ENCODE measurements around the gene CREB5. TPM values are rescaled to one million over a fixed set of nuclear protein-coding genes. Genes with fewer than 3 reads are reported as not detected.

CREB5 gene
- total and polyA plus RNA-seq, 10 donors: 0.88 to 56.8 (median 23.5) TPM

DNA sequence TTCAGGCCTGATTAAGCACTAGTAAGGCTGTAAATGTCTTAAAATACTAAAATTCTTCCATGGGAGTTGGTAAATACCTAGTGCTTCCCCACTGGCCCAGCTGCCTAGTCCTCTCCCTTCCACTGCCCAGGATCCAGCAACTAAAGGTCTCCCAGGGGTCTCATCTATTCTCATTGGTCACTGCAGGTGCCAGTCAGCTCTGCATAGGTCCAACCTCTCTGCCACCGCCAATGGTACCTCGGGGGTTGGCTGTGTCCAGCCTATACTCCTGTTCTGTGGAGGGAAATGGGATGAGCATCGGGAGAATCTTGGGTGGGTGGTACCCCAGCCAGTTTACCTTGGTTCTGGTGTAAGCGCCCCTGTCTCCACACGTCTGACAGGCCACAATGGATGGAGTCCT lies 6.1 kb upstream of the CREB5 start:
- WGBS, 5 donors: 81 to 92% (median 85%) methylated on average over 2 to 5 of the region's 5 CpGs
- Histone ChIP-seq H3K4me3 (no peak overlapping the region), H3K36me3 (no peaks in the 10 kb centered on the region), H3K27me3 (replicated peaks in 1 of 7) (peaks cover 0 to 52% (median 34%) of the 10 kb centered on the region in 7 donors), H3K9me3 (no peaks in the 10 kb centered on the region), H3K27ac (no peak overlapping the region), H3K4me1 (peaks cover 19 to 28% (median 24%) of the 10 kb centered on the region in 6 donors)
- TF ChIP-seq POLR2AphosphoS5 (IDR thresholded peaks at IDR 0.05) (no peak), POLR2A (IDR thresholded peaks at IDR 0.05) (no peak)
- TF ChIP-seq, protein P1, sequence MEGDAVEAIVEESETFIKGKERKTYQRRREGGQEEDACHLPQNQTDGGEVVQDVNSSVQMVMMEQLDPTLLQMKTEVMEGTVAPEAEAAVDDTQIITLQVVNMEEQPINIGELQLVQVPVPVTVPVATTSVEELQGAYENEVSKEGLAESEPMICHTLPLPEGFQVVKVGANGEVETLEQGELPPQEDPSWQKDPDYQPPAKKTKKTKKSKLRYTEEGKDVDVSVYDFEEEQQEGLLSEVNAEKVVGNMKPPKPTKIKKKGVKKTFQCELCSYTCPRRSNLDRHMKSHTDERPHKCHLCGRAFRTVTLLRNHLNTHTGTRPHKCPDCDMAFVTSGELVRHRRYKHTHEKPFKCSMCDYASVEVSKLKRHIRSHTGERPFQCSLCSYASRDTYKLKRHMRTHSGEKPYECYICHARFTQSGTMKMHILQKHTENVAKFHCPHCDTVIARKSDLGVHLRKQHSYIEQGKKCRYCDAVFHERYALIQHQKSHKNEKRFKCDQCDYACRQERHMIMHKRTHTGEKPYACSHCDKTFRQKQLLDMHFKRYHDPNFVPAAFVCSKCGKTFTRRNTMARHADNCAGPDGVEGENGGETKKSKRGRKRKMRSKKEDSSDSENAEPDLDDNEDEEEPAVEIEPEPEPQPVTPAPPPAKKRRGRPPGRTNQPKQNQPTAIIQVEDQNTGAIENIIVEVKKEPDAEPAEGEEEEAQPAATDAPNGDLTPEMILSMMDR (IDR thresholded peaks at IDR 0.05 in 8 of 11, conservative IDR thresholded peaks at IDR 0.05 in 3 of 11): no peak
- intact Hi-C loops (cut with DNase I; ENCODE audit: low total_unique reads): no loop called here
- DNase-seq: no peak

DNA sequence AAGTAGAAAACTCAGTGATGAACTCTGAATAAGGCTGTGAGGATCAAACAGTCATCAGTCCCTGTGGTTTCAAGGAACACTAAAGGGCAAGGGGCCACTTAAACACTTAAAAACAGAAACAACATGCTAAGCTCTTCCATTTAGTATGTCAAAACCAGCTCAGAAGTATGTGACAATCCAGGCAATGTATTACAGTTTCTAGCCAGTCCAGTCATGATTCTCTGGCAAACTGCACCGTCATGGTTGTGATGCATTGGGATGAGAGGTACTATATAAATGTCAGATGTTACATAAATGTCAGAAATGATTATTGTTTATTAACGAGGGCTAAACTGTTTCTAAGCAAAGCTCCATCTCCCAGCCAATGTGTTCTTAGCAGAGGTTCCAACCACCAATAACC lies 4.7 kb upstream of the CREB5 start:
- no peak for TF ChIP-seq POLR2A (IDR thresholded peaks at IDR 0.05)
- TF ChIP-seq POLR2AphosphoS5 (IDR thresholded peaks at IDR 0.05): no peak
- TF ChIP-seq, protein P1 (IDR thresholded peaks at IDR 0.05 in 8 of 11, conservative IDR thresholded peaks at IDR 0.05 in 3 of 11): no peak
- 76 to 86% (median 79%) methylated on average over 2 of the region's 2 CpGs for WGBS, 5 donors
- intact Hi-C loops (cut with DNase I; ENCODE audit: low total_unique reads): no loop called here
- DNase-seq: no peak
- Histone ChIP-seq H3K4me3 (no peak overlapping the region), H3K4me1 (peaks cover 19 to 35% (median 29%) of the 10 kb centered on the region in 6 donors), H3K36me3 (no peaks in the 10 kb centered on the region), H3K27me3 (replicated peaks in 1 of 7) (peaks cover 0 to 67% (median 49%) of the 10 kb centered on the region in 7 donors), H3K27ac (no peak overlapping the region), H3K9me3 (no peaks in the 10 kb centered on the region)

DNA sequence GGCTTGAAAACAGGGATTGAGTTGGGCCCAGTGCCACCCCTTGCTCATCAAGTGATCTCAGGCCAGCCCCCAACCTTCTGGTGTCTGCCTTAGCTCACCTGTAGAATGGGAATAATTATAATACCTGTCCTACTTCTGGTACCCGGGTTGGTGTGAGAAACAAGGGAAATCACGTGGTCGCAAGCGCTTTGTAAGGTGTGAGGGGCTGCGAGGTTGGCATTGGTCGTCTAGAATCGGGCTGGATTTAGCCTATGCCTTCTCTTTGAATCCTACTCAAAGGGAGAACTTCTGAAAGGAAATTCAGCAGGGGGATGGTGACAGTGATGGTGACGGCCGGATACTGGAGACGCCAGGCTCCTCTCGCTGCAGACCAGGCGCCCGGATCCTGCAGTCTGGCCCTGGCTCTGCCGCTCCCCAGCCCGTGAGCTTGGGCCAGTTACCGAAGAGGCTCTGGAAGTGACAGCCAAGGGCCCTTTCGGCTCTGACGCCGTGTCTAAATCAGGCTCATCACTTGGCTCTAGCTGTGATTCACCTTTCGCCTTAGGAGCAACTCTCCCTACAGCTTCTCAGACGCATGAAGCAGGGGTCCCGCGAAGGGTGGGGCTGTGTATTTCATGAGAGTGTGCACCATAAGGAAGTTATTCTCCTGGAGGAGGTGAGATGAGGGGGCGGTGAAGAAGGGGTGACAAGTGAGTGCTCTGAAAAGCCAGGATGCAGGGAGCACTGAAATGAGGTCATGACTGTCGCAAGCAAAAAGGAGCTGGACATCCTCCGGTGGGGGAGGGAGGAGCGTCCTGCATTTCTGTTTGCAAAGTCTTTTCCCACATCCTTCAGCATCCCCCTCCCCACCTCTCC lies 4.0 kb upstream of the CREB5 start:
- Histone ChIP-seq H3K4me1 (peaks cover 19 to 35% (median 29%) of the 10 kb centered on the region in 6 donors), H3K9me3 (no peaks in the 10 kb centered on the region), H3K27me3 (replicated peaks in 1 of 7) (peaks cover 0 to 74% (median 52%) of the 10 kb centered on the region in 7 donors), H3K4me3 (peak overlapping the region in 7 of 8 donors; percentile 13 to 68 (median 47)), H3K36me3 (no peaks in the 10 kb centered on the region), H3K27ac (no peak overlapping the region)
- 46 to 56% (median 49%) methylated on average over 27 of the region's 27 CpGs for WGBS, 5 donors
- TF ChIP-seq POLR2A (IDR thresholded peaks at IDR 0.05) (no peak), POLR2AphosphoS5 (IDR thresholded peaks at IDR 0.05) (no peak)
- TF ChIP-seq, protein P1 (IDR thresholded peaks at IDR 0.05 in 8 of 11, conservative IDR thresholded peaks at IDR 0.05 in 3 of 11): no peak
- intact Hi-C loops (cut with DNase I; ENCODE audit: low total_unique reads): no loop called here
- no peak for DNase-seq

All from spleen (tissue), 11 donors.